Left hindlimb (tissue), 1 donor: ENCODE measurements around the gene RAB7B.
A peak's percentile ranks its signal among the peaks of the same experiment; 100 is the strongest.

ENCODE experiments used
- DNase-seq: peaks from one replicate; pipeline ENCODE4 v3.0.0-alpha.2; 2018

RAB7B gene

GRCh38 chr1:205993068-205993467, 10.1 kb downstream of the RAB7B start:
- DNase-seq: no peak

- DNase-seq: no peak
Measured at GRCh38 chr1:205992218-205992882, 10.8 kb downstream of the RAB7B start.

GRCh38 chr1:205991237-205991636, 12.0 kb downstream of the RAB7B start:
- no peak for DNase-seq

- no peak for DNase-seq
Measured at GRCh38 chr1:205990226-205990625, 13.0 kb downstream of the RAB7B start.

- no peak for DNase-seq
Measured at GRCh38 chr1:205989786-205990185, 13.4 kb downstream of the RAB7B start.

- DNase-seq: peak; percentile 53
Measured at GRCh38 chr1:205988585-205988995, 14.6 kb downstream of the RAB7B start.

GRCh38 chr1:205986861-205987260, 16.3 kb downstream of the RAB7B start:
- DNase-seq: no peak

- DNase-seq: no peak
Measured at GRCh38 chr1:205986292-205986691, 16.9 kb downstream of the RAB7B start.

GRCh38 chr1:205985330-205986005, 17.7 kb downstream of the RAB7B start:
- no peak for DNase-seq

GRCh38 chr1:205983925-205984725, 19.1 kb downstream of the RAB7B start:
- DNase-seq: peak; percentile 80

- DNase-seq: no peak
Measured at GRCh38 chr1:205981257-205981656, 21.9 kb downstream of the RAB7B start.

GRCh38 chr1:205980237-205980870, 22.8 kb downstream of the RAB7B start:
- DNase-seq: no peak

- no peak for DNase-seq
Measured at GRCh38 chr1:205979301-205979700, 23.9 kb downstream of the RAB7B start.

- DNase-seq: no peak
Measured at GRCh38 chr1:205978676-205979075, 24.5 kb downstream of the RAB7B start.

- DNase-seq: peak; percentile 82
Measured at GRCh38 chr1:205977402-205978014, 25.7 kb downstream of the RAB7B start.

GRCh38 chr1:205976708-205977401, 26.3 kb downstream of the RAB7B start:
- DNase-seq: no peak

GRCh38 chr1:205976036-205976435, 27.2 kb downstream of the RAB7B start:
- no peak for DNase-seq

GRCh38 chr1:205975387-205975998, 27.7 kb downstream of the RAB7B start:
- no peak for DNase-seq

- DNase-seq: no peak
Measured at GRCh38 chr1:205974712-205975111, 28.5 kb downstream of the RAB7B start.

- no peak for DNase-seq
Measured at GRCh38 chr1:205973377-205974232, 29.6 kb downstream of the RAB7B start.
